Colonic mucosa (tissue), 4 donors: Measurements from ENCODE around the gene MRPL36. TPM values are rescaled to one million over a fixed set of nuclear protein-coding genes. Genes with fewer than 3 reads are reported as not detected.

Source experiments
- DNase-seq: peaks from one replicate; pipeline ENCODE4 v3.0.0-alpha.2; 2020
- H3K27ac ChIP-seq: fragments of 200-600 bp; one replicate; pipeline ENCODE4 v1.8.0; 2021
- H3K27me3 ChIP-seq: fragments of 200-600 bp; one replicate; pipeline ENCODE4 v1.8.0; 2021
- H3K36me3 ChIP-seq: fragments of 200-600 bp; one replicate; pipeline ENCODE4 v1.8.0; 2021
- H3K4me1 ChIP-seq: fragments of 200-600 bp; one replicate; pipeline ENCODE4 v1.8.0; 2021; ENCODE audit warnings: mild to moderate bottlenecking
- H3K4me3 ChIP-seq: fragments of 200-600 bp; one replicate; pipeline ENCODE4 v1.8.0; 2021
- H3K9ac ChIP-seq, 2 donors: one replicate each; pipeline ENCODE4 v1.7.0; 2013; ENCODE audit warnings: control low read depth in 2 of 2, low read depth in 2 of 2, low read length in 2 of 2
- H3K9me3 ChIP-seq: fragments of 200-600 bp; one replicate; pipeline ENCODE4 v1.8.0; 2021
- CTCF ChIP-seq: fragments of 200-600 bp; IDR thresholded peaks from one replicate; pipeline ENCODE4 v1.8.0; 2022; ENCODE audit warnings: antibody characterized with exemption, mild to moderate bottlenecking
- intact Hi-C: fragments of 100-400 bp; cut with DNase I; formaldehyde crosslinking; loops from one replicate; pipeline ENCODE4 v1.14.1; 2022
- total RNA-seq, 2 donors: library from RNA; stranded (reverse); fragmentation: NEBNext Ultra II Directional in 1 of 2; extraction: Animal tissue kit (Norgen Biotek cat#: 25700) in 1 of 2; gene quantifications; one replicate each; pipeline ENCODE4 v1.2.1, GENCODE V29; 2021
- donor health status: healthy.
- donor health status: DM: no; HTN: no; CAD: no.
- donor health status: DM: no; HTN: no; CAD: no.

Gene MRPL36
- total RNA-seq, 2 donors from 2014 or later, result 33.0 to 56.3 TPM

- no peaks in the 10 kb centered on the region for H3K36me3 ChIP-seq
- DNase-seq, result no peak
- intact Hi-C loops, result loop anchor here (10.0 kb wide), 1 partner anchor 253 kb away; no protein-coding TSS in a partner anchor
- no peaks in the 10 kb centered on the region for H3K9me3 ChIP-seq
- no peaks in the 10 kb centered on the region for H3K4me1 ChIP-seq
- H3K4me3 ChIP-seq, result no peak overlapping the region
- no peaks in the 10 kb centered on the region for H3K27me3 ChIP-seq
- TF ChIP-seq CTCF, result no peak
- H3K27ac ChIP-seq, result no peak overlapping the region
- no peak overlapping the region for H3K9ac ChIP-seq
Measured at GRCh38 chr5:1761453-1761755, 38.2 kb downstream of the MRPL36 start.

- Histone ChIP-seq H3K9ac (no peak overlapping the region), H3K27me3 (no peaks in the 10 kb centered on the region), H3K4me1 (no peaks in the 10 kb centered on the region), H3K27ac (no peak overlapping the region), H3K36me3 (no peaks in the 10 kb centered on the region), H3K9me3 (no peaks in the 10 kb centered on the region), H3K4me3 (no peak overlapping the region)
- no peak for TF ChIP-seq CTCF
- intact Hi-C loops, result loop anchor here (10.0 kb wide), 1 partner anchor 254 kb away; no protein-coding TSS in a partner anchor
- no peak for DNase-seq
Measured at GRCh38 chr5:1760656-1761452, 38.8 kb downstream of the MRPL36 start.

GRCh38 chr5:1760231-1760630, 39.4 kb downstream of the MRPL36 start:
- Histone ChIP-seq H3K9me3 (no peaks in the 10 kb centered on the region), H3K27ac (no peak overlapping the region), H3K27me3 (no peaks in the 10 kb centered on the region), H3K4me3 (no peak overlapping the region), H3K9ac (no peak overlapping the region), H3K4me1 (no peaks in the 10 kb centered on the region), H3K36me3 (no peaks in the 10 kb centered on the region)
- no peak for TF ChIP-seq CTCF
- DNase-seq, result no peak
- intact Hi-C loops, result loop anchor here (10.0 kb wide), 1 partner anchor 255 kb away; no protein-coding TSS in a partner anchor

GRCh38 chr5:1759378-1759970, 40.2 kb downstream of the MRPL36 start:
- intact Hi-C loops, result no loop called here
- no peak for TF ChIP-seq CTCF
- Histone ChIP-seq H3K27me3 (no peaks in the 10 kb centered on the region), H3K4me1 (no peaks in the 10 kb centered on the region), H3K4me3 (no peak overlapping the region), H3K9me3 (no peaks in the 10 kb centered on the region), H3K9ac (no peak overlapping the region), H3K36me3 (no peaks in the 10 kb centered on the region), H3K27ac (no peak overlapping the region)
- DNase-seq, result no peak

GRCh38 chr5:1758574-1758973, 41.1 kb downstream of the MRPL36 start:
- Histone ChIP-seq H3K36me3 (no peaks in the 10 kb centered on the region), H3K9me3 (no peaks in the 10 kb centered on the region), H3K9ac (no peak overlapping the region), H3K27ac (no peak overlapping the region), H3K4me1 (no peaks in the 10 kb centered on the region), H3K4me3 (no peak overlapping the region), H3K27me3 (no peaks in the 10 kb centered on the region)
- TF ChIP-seq CTCF, result no peak
- DNase-seq, result no peak
- intact Hi-C loops, result no loop called here
